GM21786 (cell line): ENCODE data around the gene EBPL.
A peak's percentile ranks its signal among the peaks of the same experiment; 100 is the strongest.
"Not testable (repeated sequence)": the region's sequence is repeated elsewhere in the genome, so short reads cannot be mapped to it uniquely, and the experiment has no call there.

ENCODE experiments used
- ATAC-seq: cut with Tn5 transposase; IDR thresholded peaks from one replicate; pipeline ENCODE4 v1.9.1; 2021; ENCODE audit not compliant: unreplicated experiment

Gene EBPL

DNA sequence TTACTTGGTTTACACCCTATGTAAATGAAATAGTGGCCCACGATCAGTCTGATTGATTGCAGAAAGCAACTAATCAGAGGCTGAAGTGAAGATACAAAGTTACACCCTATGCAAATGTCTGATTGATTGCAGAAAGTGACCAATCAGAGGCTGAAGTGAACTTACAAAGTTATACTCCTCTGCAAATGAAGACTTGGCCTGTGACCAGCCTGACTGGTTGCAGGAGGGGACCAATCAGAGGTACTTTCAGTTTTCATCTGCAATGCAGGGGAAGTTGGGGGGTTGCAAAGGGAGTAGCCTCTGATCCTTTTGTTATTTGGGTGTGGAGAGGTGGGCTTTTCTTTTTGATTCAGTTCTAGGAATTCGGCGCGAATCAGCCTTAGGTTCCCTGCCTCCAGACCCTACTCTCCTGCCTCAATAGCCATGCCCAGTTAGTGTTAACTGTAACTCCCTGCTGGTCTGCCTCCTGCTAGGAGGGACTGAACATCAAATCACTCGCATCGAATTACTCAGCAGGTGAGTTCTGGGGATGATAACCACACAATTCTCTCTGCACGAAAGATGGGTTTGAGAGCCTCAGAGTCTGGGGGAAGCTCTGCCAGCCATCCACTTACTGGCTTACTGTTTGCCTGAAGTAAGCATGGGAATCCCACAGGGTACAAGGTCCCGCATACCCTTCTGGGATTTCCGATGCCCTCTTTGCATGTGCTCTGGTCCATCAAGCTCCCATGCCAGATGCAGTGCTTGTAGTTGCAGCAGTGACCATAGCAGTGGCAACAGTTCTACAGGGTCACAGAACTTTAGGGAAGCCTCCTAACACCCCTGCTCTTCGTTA, 55.5 kb downstream of the EBPL start:
- peak; percentile 66 for ATAC-seq

GRCh38 chr13:49633710-49634109, 57.6 kb downstream of the EBPL start:
- ATAC-seq: no peak

GRCh38 chr13:49632156-49632555, 59.1 kb downstream of the EBPL start:
- no peak for ATAC-seq

GRCh38 chr13:49630580-49630979, 60.7 kb downstream of the EBPL start:
- no peak for ATAC-seq

GRCh38 chr13:49629947-49630346, 61.3 kb downstream of the EBPL start:
- ATAC-seq: no peak

DNA sequence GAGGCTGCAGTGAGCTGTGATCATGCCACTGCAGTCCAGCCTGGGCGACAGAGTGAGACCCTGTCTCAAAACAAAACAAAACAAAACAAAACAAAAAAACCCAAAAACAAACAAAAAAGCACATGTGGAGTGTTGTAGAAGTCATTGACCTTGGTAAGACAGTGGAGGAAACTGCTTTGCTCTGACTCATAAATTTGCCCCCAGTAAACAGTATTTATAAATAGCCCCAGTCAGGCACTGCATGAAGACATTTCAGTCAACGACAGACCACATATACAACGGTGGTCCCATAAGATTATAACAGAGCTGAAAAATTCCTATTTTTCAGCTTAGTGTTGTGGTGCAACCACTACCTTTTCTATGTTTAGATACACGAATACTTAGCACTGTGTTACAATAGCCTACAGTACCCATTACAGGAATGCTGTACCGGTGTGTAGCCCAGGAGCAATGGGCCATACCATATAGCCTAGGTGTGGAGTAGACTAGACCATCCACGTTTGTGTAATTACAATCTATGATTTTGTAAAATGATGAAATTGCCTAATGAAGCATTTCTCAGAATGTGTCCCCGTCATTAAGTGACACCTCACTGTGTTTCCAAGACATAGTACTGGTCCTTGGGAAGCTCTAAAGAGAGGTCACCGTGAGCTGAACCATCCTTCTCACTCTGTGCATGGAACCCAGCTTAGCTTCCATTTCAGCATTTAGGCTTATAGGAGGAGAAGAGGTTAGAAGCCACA, 61.9 kb downstream of the EBPL start:
- ATAC-seq: no peak

DNA sequence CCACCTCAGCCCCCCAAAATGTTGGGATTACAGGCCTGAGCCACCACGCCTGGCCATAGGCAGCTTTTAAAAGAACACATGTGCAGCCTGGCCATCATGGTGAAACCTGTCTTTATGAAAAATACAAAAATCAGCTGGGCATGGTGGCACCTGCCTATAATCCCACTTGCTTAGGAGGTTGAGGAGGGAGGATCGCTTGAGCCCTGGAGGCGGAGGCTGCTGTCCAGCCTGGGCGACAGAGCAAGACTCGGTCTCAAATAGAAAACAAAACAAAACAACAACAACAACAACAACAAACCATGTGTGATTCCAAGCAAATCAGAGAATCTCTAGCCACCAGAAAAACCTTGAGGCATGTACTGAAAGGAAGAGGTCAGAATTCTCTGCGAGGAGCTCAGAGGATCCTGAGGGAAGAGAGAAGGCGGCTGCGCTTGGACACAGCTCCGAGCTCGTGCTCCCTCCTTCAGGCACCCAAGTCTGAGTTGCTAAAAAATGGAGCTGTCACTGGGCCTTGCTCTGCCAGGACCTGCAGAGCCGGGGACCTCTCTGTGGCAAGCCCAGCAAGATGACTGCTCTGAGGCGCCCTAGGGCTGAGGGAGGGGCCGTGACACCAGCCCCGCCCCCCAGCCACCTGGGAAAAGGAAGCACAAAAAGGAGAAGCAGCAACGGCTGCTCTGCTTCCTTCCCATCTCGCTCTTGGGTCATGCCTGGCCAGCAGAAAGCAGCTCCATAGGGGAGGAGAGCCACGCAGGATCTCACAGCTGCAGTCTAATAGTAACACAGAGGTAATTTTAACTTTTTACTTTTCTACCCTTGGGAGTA, 63.2 kb downstream of the EBPL start, which contains the start of gene ARL11:
TSS of gene ARL11 (plus strand) at position 677 of the 822 bp plus-strand sequence. CDS start 1,941 bp downstream, outside the sequence.
- peak; percentile 95 for ATAC-seq

- ATAC-seq: no peak
These were observed 65.8 kb downstream of the EBPL start for GRCh38 chr13:49625392-49626079.

DNA sequence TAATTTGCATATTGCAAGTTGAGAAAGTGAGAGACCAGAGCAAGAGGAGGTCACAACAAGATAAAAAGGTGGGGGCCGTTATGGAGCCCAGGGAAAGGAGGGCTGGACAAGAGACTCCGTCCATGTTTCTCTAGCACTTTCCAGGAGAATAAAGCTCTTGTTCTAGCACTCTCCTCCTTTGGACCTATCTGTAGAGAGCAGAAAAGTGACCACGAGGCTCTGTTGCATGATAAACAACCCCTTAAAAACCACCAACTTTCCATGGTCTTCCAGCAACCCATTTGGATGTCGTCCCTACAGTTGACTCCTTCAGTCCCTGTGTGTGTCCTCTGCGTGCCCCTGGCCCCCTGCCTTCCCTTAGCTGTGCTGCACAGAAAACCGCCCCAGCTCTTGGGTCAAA, 67.1 kb downstream of the EBPL start:
- no peak for ATAC-seq

DNA sequence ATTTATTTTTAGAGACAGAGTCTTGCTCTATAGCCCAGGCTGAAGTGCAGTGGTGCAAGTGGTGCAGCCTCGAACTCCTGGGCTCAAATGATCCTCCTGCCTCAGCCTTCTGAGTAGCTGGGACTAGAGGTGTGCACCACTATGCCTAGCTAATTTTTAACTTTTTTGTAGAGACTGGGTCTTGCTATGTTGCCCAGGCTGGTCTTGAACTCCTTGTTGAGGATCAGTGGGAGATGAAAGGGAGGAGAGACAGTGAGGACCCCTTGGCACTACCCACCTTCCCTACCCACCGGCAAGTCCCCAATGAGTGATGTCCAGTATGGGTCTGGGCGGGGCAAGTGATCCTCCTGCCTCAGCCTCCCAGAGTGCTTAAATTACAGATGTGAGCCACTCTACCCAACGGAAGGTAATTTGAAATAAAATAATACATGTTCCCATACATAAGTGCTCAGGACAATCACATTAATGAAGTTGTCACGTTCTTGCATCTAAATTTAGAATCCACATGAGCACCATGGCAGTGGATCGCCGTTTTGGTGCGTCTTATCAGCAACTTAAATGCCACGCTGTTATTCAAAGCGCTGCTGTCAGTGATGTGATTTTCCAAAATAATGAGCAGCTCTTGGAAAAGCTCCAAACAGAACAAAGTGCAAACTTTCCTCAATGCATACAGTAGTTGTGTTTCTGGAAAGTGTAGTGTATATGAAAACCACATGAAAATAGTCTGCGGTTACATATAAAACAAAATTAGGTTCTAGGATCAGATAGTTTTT, 68.9 kb downstream of the EBPL start:
- no peak for ATAC-seq

- ATAC-seq: peak; percentile 87
These were observed 71.1 kb downstream of the EBPL start for GRCh38 chr13:49620170-49620621.

DNA sequence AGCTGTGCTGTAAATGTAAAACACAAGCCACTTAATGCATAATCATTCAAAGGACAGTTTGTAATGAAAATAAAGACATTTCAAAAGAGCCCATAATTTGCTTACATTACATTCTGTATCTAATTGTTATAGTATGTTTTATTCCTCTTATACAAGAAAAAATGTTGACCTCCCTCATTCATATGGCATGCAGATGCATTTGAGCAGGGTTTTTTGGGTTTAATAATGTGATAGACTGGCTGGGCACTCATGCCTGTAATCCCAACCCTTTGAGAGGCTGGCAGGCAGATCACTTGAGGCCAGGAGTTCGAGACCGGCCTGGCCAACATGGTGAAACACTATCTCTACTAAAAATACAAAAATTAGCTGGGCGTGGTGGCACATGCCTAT, 74.6 kb downstream of the EBPL start:
- ATAC-seq: no peak

GRCh38 chr13:49615836-49616675, 75.2 kb downstream of the EBPL start:
- no peak for ATAC-seq

DNA sequence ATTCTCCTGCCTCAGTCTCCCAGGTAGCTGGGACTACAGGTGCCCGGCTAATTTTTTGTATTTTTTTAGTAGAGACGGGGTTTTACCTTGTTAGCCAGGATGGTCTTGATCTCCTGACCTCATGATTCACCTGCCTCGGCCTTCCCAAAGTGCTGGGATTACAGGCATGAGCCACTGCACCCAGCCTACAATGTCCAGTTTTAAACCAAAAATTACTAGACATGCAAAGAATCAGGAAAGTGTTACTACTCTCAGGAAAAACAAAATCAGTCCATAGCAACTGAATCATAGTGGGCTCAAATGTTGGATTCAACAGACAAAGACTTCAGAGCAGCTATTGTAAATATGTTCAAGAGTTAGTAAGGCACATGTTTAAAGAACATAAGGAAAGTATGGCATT, 79.2 kb downstream of the EBPL start:
- ATAC-seq: not testable (repeated sequence)
